Renal pelvis (tissue), 4 donors: ENCODE results near the gene VASP. TPM values are rescaled to one million over a fixed set of nuclear protein-coding genes. Genes with fewer than 3 reads are reported as not detected.
"Not testable (repeated sequence)": the region's sequence is repeated elsewhere in the genome, so short reads cannot be mapped to it uniquely, and the experiment has no call there.

Experiments used
- DNase-seq: peaks from one replicate; pipeline ENCODE4 v3.0.0-alpha.2; 2013
- polyA plus RNA-seq, 3 donors: library from polyadenylated mRNA; unstranded; fragments of 120-200 nt; gene quantifications; one replicate each; pipeline ENCODE4 v1.2.1, GENCODE V29; 2013; ENCODE audit not compliant: insufficient read length in 3 of 3

The VASP gene
- polyA plus RNA-seq, 3 donors, result 44.9 to 48.7 (median 47.1) TPM

DNA sequence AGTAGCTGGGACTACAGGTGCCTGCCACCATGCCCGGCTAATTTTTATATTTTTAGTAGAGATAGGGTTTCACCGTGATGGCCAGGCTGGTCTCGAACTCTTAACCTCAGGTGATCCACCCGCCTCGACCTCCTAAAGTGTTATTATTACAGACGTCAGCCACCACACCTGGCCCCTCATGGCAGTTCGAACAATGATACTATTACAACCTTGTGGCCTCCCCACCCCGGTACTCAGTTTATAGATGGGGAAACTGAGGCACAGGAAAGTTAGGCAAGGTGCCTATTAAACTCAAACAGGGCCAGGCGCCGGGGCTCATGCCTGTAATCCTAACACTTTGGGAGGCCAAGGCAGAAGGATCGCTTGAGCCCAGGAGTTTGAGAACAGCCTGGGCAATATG lies 3.1 kb downstream of the VASP start:
- not testable (repeated sequence) for DNase-seq

GRCh38 chr19:45511074-45511473 lies 3.8 kb downstream of the VASP start:
- no peak for DNase-seq

DNA sequence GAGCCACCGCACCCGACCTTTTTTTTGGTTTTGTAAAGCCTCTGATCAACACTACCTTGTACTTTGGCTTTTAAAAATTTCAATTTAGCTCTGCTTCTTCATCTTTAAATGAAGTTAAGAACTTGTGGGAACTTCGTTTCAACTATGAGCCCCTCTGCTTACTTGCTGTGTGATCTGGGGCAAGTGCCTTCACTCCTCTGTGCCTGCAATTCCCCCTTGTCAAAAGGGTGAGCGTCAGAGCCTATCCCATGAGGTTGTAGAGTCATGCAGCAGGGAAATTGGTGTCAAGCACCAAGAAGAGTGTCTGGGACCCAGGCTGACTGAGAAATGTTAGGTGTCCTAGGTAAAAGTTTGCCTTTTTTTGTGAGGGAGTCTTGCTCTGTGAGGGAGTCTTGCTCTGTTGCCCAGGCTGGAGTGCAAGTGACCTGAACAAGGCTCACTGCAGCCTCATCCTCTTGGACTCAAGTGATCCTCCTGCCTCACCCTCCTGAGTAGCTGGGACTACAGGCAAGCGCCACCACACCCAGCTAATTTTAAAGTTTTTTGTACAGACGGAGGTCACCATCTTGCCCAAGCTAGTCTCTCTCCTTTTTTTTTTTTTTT lies 5.7 kb downstream of the VASP start:
- DNase-seq, result no peak

DNA sequence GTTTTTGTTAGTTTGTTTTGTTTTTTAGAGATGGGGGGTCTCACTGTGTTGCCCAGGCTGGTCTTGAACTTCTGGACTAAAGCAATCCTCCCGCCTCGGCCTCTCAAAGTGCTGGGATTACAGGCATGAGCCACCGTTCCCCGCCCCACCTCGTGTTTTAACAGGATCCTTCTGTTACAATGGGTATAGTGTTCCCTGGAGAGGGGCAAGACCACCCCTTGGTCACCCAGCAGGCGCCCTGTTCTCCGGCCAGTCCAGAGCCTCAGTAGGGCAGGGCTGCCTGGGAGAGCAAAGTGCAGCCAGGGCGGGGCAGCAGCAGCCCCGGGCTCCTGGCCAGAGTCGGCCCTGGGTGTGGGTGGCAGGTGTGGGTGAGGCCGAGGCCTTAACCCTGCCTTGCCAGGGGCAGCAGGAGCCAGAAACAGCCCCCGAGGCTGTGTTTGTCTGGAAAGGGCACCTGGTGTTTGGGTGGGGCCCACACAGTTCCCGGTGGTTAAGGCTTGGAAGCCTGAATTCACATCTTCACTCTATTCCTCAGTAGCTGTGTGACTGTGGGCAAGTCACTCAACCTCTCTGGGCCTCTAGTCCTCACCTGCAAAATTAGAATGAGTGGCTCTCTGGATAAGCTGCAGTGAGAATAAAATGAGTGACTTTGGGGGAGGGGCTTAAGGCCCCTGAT lies 7.2 kb downstream of the VASP start:
- no peak for DNase-seq

DNA sequence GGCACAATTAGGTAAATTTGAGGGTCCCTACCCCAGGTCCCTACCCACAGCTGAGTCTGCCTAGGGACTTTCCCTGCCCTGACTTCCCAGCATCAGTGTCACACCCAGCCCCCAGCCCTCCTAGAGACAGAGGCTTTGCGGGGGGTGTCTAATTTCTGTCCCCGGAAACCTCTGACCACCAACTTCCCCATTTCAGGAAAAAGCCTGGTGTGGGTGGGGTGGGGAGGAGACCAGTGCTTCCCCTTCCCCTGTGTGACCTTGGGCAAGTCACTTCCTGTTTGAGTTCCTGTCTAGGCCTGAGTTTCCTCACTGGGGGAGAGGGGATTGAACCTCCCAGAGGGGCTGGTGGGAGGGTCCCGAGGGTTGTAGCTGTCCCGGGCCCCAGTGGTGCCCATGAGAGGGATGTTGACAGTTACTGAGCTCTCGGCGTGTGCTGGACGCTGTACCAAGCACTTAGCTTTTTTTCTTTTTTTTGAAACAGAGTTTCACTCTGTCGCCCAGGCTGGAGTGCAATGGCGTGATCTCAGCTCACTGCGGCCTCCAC lies 7.9 kb downstream of the VASP start:
- DNase-seq, result no peak

DNA sequence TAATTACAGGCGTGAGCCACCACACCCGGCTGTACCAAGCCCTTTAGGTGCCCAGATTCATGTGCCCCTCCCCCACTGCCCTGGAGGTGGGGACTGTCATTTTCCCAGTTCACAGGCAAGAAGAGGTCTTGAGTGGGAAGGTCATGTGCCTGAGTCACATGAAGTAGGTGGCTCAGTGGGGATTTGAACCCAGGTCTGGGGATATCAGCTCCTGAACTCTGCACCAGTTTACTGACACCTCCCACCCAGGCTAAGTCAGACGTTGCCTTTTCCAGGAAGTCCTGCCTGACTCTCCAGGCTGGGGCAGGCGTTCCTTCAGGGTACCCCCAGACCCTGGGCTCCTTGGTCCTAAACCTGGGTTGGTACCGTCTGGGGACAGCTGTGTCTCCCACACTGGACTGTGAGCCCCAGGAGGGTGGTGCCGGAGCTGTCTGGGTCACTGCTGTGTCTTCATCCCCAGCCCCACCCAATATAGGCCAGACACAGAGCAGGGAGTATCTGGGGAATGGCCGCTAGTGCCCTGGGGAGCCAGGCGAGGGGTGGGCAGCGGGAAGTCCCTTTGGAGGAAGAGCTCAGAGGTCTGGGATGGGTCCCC lies 8.6 kb downstream of the VASP start:
- DNase-seq, result no peak

GRCh38 chr19:45517238-45517637 lies 10.0 kb downstream of the VASP start:
- DNase-seq, result no peak

GRCh38 chr19:45517641-45518468 lies 10.6 kb downstream of the VASP start:
- no peak for DNase-seq

- DNase-seq, result no peak
These were observed 11.2 kb downstream of the VASP start for GRCh38 chr19:45518469-45518826.

GRCh38 chr19:45522010-45522941 lies 15.0 kb downstream of the VASP start:
- DNase-seq, result no peak

DNA sequence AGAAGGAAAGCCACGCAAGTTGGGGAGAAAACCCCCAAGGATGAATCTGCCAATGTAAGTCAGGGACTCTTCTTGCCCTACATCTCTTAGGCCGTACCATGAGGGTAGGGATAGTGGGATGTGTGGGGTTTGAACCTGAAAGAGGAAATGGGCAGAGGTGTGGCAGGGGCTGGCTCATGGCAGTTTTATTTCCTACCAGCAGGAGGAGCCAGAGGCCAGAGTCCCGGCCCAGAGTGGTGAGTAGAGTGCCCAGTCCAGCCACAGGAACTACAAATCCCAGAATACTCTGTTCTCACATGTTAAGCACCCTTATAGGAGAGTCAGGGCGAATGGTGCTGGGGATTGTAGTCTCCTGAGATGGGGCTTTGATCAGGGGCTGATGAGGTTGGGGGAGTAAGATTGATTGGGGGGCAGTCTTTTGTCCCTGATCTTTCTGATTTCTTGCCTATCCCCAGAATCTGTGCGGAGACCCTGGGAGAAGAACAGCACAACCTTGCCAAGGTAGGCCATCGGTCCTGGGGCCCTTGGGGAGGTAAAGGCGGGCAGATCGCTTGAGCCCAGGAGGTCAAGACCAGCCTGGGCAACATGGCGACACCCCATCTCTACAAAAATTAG lies 16.5 kb downstream of the VASP start:
- DNase-seq, result peak; percentile 86

DNA sequence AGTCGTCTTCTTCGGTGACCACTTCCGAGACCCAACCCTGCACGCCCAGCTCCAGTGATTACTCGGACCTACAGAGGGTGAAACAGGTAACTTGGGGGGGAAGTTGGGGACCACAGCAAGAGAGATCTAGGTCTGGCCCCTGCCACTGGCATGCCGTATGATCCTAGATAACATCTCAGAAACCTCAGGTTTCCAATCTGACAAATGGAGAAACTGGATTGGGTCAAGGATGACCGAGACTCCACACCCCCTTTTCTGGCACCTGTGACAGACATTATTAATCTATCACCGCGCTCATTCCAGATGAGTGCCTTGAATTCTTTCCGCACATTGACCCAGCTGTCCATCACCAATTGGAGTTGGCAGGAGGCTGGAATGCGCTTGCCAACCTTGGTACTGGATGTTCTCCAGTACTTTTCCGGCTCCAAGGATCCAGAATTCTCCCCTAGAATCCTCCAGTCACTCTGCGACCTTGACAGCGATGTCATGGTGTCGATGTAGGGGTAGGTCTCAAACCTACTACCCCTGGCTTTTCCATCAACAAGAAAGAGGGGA lies 17.4 kb downstream of the VASP start:
- DNase-seq, result no peak

DNA sequence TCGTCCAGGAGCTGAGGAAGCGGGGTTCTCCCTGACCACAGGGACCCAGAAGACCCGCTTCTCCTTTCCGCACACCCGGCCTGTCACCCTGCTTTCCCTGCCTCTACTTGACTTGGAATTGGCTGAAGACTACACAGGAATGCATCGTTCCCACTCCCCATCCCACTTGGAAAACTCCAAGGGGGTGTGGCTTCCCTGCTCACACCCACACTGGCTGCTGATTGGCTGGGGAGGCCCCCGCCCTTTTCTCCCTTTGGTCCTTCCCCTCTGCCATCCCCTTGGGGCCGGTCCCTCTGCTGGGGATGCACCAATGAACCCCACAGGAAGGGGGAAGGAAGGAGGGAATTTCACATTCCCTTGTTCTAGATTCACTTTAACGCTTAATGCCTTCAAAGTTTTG lies 18.9 kb downstream of the VASP start:
- DNase-seq, result no peak

DNA sequence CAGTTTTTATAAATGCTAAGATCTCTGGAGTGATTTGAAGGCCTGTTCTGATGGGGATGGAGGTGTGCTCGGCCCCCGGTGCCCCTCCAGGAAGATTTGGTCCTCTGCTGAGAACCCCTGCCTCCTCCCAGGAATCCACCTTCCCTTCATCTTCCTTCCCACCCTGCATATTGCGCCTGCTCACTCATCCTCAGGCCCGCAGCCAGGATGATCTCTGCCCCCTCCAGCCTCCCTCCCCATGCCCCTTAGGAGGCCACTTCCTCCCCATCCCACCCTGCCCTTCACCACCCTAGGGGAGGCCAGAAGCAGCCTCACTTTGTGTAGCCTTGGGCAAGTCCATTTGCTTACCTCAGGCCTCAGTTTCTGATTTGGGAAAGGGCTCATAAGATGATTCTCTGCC lies 19.7 kb downstream of the VASP start:
- DNase-seq, result no peak

- no peak for DNase-seq
These were observed 20.5 kb downstream of the VASP start for GRCh38 chr19:45527731-45528130.

DNA sequence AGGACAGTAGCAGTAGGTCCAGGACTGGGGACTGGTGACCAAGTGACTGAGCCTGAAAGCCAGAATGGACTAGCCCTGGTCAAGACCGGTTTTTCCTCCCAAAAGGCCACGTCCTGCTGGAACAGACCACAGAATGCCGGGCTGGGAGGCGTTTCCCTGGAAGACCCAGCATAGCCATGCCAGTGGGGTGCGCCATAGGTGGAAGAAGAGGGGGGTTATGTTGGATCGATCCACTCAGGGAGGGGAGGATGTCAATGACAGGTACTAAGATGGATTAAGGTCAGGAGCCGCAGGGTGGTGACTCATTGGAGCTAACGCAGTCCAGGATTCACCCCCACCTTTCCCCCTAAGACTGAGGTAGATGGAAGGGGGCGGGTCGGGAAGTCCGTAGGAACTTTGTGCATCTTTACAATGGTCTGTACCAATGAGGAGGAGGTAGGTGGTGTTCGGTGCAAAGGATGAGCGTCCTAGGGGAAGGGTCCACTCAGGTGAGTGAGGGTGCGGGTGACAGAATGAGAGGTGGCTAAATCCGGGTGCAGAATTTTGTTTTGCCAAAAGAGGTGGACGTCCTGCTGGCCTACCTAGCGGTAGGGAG lies 21.0 kb downstream of the VASP start:
- no peak for DNase-seq

DNA sequence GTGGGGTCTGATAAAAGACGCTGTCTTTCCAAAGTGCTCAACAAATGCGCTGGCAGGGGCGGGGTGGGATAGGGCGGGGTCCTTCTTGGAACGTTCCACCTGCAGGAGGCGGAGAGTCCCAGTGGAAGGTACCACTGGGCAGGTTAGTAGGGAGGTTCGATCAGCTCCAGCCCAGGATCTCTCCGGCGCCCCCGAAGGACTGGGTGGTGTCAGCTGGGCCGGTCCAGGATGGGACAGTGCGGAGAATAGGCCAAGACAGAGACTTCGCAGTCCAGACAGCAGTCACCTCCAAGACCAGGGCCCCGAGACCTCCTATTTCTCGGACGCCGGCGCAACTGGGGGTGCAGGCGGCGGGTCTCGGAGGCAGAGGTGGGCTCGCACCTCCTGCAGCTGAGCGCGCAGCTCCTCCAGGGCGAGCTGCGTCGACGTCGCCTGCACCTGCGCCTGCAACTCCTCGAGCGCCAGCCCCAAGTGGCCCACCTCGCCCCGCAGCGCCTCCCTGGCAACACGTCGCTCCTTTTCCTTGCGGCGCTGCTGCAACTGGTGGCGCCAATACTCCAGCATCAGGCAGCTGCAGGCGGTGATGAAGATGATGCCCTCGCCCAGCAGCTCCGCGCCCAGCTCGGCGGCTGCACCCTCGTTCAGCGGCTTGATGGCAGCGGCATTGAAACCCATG lies 21.6 kb downstream of the VASP start:
- DNase-seq, result no peak

DNA sequence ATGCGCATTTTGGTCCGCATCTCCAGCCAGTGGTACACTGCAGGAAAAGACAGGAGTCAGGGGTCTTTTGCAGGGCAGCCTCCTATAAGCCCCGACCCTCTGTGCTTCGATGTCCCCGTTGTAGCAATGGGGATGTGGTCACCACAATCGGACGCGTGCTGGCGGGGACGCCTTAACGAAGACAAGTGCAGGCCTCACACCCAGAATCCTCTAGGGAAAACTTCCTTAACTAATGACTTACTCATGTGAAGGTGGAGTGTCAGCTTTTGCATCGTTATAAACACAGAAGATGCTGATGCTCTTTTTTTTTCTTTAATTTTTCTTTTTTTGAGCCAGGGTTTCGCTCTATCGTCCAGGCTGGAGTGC lies 22.1 kb downstream of the VASP start:
- no peak for DNase-seq

GRCh38 chr19:45531349-45531748 lies 24.1 kb downstream of the VASP start:
- no peak for DNase-seq

DNA sequence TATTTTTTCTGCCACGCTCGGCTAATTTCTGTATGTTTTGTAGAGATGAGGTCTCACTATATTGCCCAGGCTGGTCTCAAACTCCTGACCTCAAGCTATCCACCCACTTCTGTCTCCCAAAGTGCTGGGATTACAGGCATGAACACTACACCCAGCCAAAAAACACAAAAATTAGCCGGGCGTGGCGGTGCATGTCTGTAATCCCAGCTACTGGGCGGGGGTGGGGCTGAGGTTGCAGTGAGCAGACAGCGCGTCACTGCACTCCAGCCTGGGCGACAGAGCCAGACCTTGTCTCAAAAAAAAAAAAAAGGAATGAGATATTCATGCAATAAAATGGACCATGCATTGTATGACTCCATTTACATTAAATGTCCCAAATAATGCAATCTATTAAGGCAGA lies 32.2 kb downstream of the VASP start:
- DNase-seq, result no peak
